HUES6 (cell line): ENCODE results near the gene ATG4C.
"Not testable (repeated sequence)": the region's sequence is repeated elsewhere in the genome, so short reads cannot be mapped to it uniquely, and the experiment has no call there.

Experiments
- H3K27ac ChIP-seq: 2 replicates; pipeline ENCODE4 v1.7.0; 2013; ENCODE audit warnings: low read depth, mild to moderate bottlenecking, low read length, inconsistent platforms
- H3K27me3 ChIP-seq: 2 replicates; pipeline ENCODE4 v1.6.1; 2013; ENCODE audit warnings: low read length; ENCODE audit not compliant: control insufficient read depth, insufficient read depth
- H3K36me3 ChIP-seq: 2 replicates; pipeline ENCODE4 v1.6.1; 2013; ENCODE audit warnings: low read length; ENCODE audit not compliant: control insufficient read depth, insufficient read depth
- H3K4me1 ChIP-seq: 2 replicates; pipeline ENCODE4 v1.6.1; 2013; ENCODE audit warnings: low read length; ENCODE audit not compliant: control insufficient read depth, insufficient read depth
- H3K4me3 ChIP-seq: 2 replicates; pipeline ENCODE4 v1.5.1; 2013; ENCODE audit warnings: low read depth, low read length
- H3K9ac ChIP-seq: one replicate; pipeline ENCODE4 v1.6.1; 2013; ENCODE audit warnings: mild to moderate bottlenecking, low read length
- H3K9me3 ChIP-seq: 2 replicates; pipeline ENCODE4 v1.6.1; 2013; ENCODE audit warnings: low read depth, low read length; ENCODE audit not compliant: control insufficient read depth, insufficient read depth

ATG4C gene

GRCh38 chr1:62781841-62782543 is 1.9 kb upstream of the ATG4C start:
- H3K4me3 ChIP-seq: no peak overlapping the region
- H3K36me3 ChIP-seq: no peaks in the 10 kb centered on the region
- H3K27ac ChIP-seq: no peak overlapping the region
- H3K9me3 ChIP-seq: no peaks in the 10 kb centered on the region
- no peaks in the 10 kb centered on the region for H3K27me3 ChIP-seq
- no peak overlapping the region for H3K9ac ChIP-seq
- H3K4me1 ChIP-seq: peaks cover 9% of the 10 kb centered on the region; the same call in 1 of the 2 replicates

- not testable (repeated sequence) for H3K27ac ChIP-seq, H3K4me3 ChIP-seq, H3K9ac ChIP-seq
Observed at GRCh38 chr1:62782544-62783212, 1.3 kb upstream of the ATG4C start.

GRCh38 chr1:62784509-62785365 is 805 bp downstream of the ATG4C start:
- Histone ChIP-seq H3K9ac (peak overlapping the region; percentile 89), H3K27ac (no peak overlapping the region), H3K36me3 (no peaks in the 10 kb centered on the region), H3K4me3 (peak overlapping the region; percentile 97), H3K27me3 (no peaks in the 10 kb centered on the region), H3K4me1 (no peaks in the 10 kb centered on the region), H3K9me3 (no peaks in the 10 kb centered on the region)

More at GRCh38 chr1:62782544-62783212, 1.3 kb upstream of the ATG4C start:
- not testable (repeated sequence) for H3K27me3 ChIP-seq, H3K9me3 ChIP-seq, H3K4me1 ChIP-seq, H3K36me3 ChIP-seq

- no peaks in the 10 kb centered on the region for H3K9me3 ChIP-seq
- H3K4me1 ChIP-seq: no peaks in the 10 kb centered on the region
- H3K27ac ChIP-seq: no peak overlapping the region
- H3K27me3 ChIP-seq: no peaks in the 10 kb centered on the region
- H3K36me3 ChIP-seq: no peaks in the 10 kb centered on the region
- no peak overlapping the region for H3K9ac ChIP-seq
- no peak overlapping the region for H3K4me3 ChIP-seq
Observed at GRCh38 chr1:62790716-62791115, 6.8 kb downstream of the ATG4C start.

GRCh38 chr1:62794053-62794452 is 10.1 kb downstream of the ATG4C start:
- H3K27ac ChIP-seq: no peak overlapping the region
- H3K9ac ChIP-seq: no peak overlapping the region
- no peaks in the 10 kb centered on the region for H3K4me1 ChIP-seq
- H3K9me3 ChIP-seq: no peaks in the 10 kb centered on the region
- no peaks in the 10 kb centered on the region for H3K27me3 ChIP-seq
- no peak overlapping the region for H3K4me3 ChIP-seq
- no peaks in the 10 kb centered on the region for H3K36me3 ChIP-seq

- Histone ChIP-seq H3K27me3 (no peaks in the 10 kb centered on the region), H3K4me3 (no peak overlapping the region), H3K9ac (no peak overlapping the region), H3K9me3 (no peaks in the 10 kb centered on the region), H3K36me3 (no peaks in the 10 kb centered on the region), H3K4me1 (no peaks in the 10 kb centered on the region), H3K27ac (no peak overlapping the region)
Observed at GRCh38 chr1:62796221-62796620, 12.3 kb downstream of the ATG4C start.

GRCh38 chr1:62799688-62800087 is 15.8 kb downstream of the ATG4C start:
- H3K9me3 ChIP-seq: no peaks in the 10 kb centered on the region
- no peak overlapping the region for H3K9ac ChIP-seq

GRCh38 chr1:62800281-62800680 is 16.3 kb downstream of the ATG4C start:
- Histone ChIP-seq H3K9ac (no peak overlapping the region), H3K27me3 (no peaks in the 10 kb centered on the region), H3K4me1 (no peaks in the 10 kb centered on the region), H3K9me3 (no peaks in the 10 kb centered on the region), H3K36me3 (no peaks in the 10 kb centered on the region), H3K4me3 (no peak overlapping the region), H3K27ac (no peak overlapping the region)

More at GRCh38 chr1:62799688-62800087, 15.8 kb downstream of the ATG4C start:
- Histone ChIP-seq H3K27ac (no peak overlapping the region), H3K4me3 (no peak overlapping the region), H3K4me1 (no peaks in the 10 kb centered on the region), H3K27me3 (no peaks in the 10 kb centered on the region), H3K36me3 (no peaks in the 10 kb centered on the region)

- Histone ChIP-seq H3K27me3 (no peaks in the 10 kb centered on the region), H3K9ac (no peak overlapping the region), H3K9me3 (no peaks in the 10 kb centered on the region), H3K27ac (no peak overlapping the region), H3K4me3 (no peak overlapping the region), H3K4me1 (no peaks in the 10 kb centered on the region), H3K36me3 (no peaks in the 10 kb centered on the region)
Observed at GRCh38 chr1:62800825-62801306, 16.9 kb downstream of the ATG4C start.

- Histone ChIP-seq H3K9me3 (no peaks in the 10 kb centered on the region), H3K9ac (no peak overlapping the region), H3K27ac (no peak overlapping the region), H3K4me3 (no peak overlapping the region), H3K4me1 (peaks cover 13% of the 10 kb centered on the region; the same call in 1 of the 2 replicates), H3K27me3 (no peaks in the 10 kb centered on the region), H3K36me3 (peaks cover 7% of the 10 kb centered on the region)
Observed at GRCh38 chr1:62809788-62810187, 25.9 kb downstream of the ATG4C start.
